Spinal cord (tissue), 10 donors: Measurements from ENCODE around the gene ZNF491. TPM values are rescaled to one million over a fixed set of nuclear protein-coding genes. Genes with fewer than 3 reads are reported as not detected.
A peak's percentile ranks its signal among the peaks of the same experiment; 100 is the strongest.

Experiments
- DNase-seq, 6 donors: peaks; one replicate each; pipeline versions ENCODE4 v3.0.0 to v3.0.0-alpha.2; 2013 to 2015; ENCODE audit warnings: low spot score in 6 of 6, low read depth in 4 of 6
- H3K27ac ChIP-seq: one replicate; pipeline ENCODE4 v1.5.1; 2013; ENCODE audit warnings: low read depth, low read length, control low read depth
- H3K27me3 ChIP-seq: one replicate; pipeline ENCODE4 v1.6.1; 2013; ENCODE audit warnings: low read length; ENCODE audit not compliant: control insufficient read depth, insufficient read depth
- H3K36me3 ChIP-seq: one replicate; pipeline ENCODE4 v1.6.1; 2013; ENCODE audit warnings: low read length; ENCODE audit not compliant: control insufficient read depth, insufficient read depth
- H3K4me1 ChIP-seq: one replicate; pipeline ENCODE4 v1.6.1; 2013; ENCODE audit warnings: low read length; ENCODE audit not compliant: control insufficient read depth, insufficient read depth
- H3K4me3 ChIP-seq: one replicate; pipeline ENCODE4 v1.5.1; 2013; ENCODE audit warnings: low read depth, low read length, control low read depth
- H3K9me3 ChIP-seq: one replicate; pipeline ENCODE4 v1.6.1; 2013; ENCODE audit warnings: low read length; ENCODE audit not compliant: control insufficient read depth, insufficient read depth
- WGBS: methylation state at CpG from one replicate; pipeline ENCODE4 v1.1.5; 2013; ENCODE audit warnings: missing lambda C conversion rate; ENCODE audit not compliant: insufficient coverage; 5-methylcytosine and 5-hydroxymethylcytosine counted together
- long read RNA-seq, 4 donors: transcript quantifications; one replicate each; lab custom pipeline, GENCODE V29; 2026
- polyA plus RNA-seq, 2 donors: library from polyadenylated mRNA; unstranded; fragments of 120-200 nt; gene quantifications; one replicate each; pipeline ENCODE4 v1.2.1, GENCODE V29; 2013; ENCODE audit not compliant: insufficient read length in 2 of 2
- total RNA-seq, 2 donors: library from RNA; depleted of rRNA in 1 of 2; stranded (reverse); fragments of 120-200 nt in 1 of 2; fragments of >200 nt in 1 of 2; gene quantifications; one replicate each; pipeline versions ENCODE4 v1.2.3 to v1.2.4, GENCODE V29; 2013 to 2014
- donor health status: healthy.

Gene ZNF491
- total RNA-seq (10 to 100 TPM in 1 of 2 donors, 1 to 10 TPM in 1; 8.7 to 13.9 TPM), polyA plus RNA-seq (1 to 10 TPM; 7.3 to 9.6 TPM)
- long read RNA-seq, donor 1, partial matches to known transcripts = 0 of 1 reads
- long read RNA-seq, donor 1, other reads (novel, unspliced or antisense) = 0 of 1 reads
- long read RNA-seq, donor 2 = 0 reads
- long read RNA-seq, donor 3 = 0 reads
- long read RNA-seq, donor 4, partial matches to known transcripts = 0 of 3 reads
- long read RNA-seq, donor 4, other reads (novel, unspliced or antisense) = 0 of 3 reads

DNA sequence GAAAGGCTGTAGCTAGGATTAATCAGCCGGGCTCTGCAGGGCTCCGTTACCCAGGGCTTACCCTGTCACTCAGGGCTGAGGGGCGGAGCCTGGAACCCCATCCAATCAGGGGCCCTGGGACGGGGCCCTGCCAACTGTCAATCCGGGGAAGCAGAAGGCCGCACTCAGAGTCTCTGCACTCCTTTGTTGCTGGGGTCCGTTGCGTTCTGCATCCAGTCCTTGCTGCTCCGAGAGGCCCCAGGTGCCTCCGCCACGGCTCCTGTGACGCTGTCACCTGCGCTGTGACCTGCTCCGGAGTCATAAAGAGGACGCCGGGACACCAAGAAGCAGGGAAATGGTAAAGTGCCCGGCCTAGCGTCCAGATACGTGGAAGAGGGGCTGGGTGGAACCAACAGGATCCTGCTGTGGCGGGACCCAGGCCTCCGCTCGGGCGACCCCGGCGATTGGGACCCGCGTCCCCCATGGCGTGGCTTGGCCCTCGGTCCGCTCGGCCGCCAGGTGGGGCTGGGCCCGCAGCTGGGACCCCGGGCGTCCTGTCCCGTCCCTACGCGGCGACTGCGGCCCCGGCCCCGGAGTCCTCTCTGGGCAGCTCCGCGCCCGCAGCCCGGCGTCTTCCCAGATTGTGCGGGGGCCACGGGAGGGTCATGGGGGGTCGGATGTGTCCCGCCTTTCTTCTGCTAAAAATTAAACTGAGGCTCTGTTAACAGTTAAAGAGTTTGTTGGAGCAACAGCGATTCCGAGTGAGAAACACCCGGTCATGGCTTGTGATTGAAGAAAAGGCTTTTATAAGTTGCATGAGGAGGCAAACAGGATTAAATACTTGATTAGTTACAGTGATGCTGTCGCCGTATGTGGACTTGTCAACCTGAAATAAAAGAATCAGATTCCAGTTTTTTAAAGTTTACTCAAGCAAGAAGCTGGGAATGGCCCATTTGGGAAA, at the start of gene ZNF491:
ZNF491 (plus strand) TSS at position 133 of the 940 bp plus-strand sequence. CDS start 7,431 bp downstream, outside the sequence.
- Histone ChIP-seq H3K36me3 (no peaks in the 10 kb centered on the region), H3K27ac (peak within 1 kb of the TSS; percentile 94), H3K9me3 (no peaks in the 10 kb centered on the region), H3K4me3 (peak within 1 kb of the TSS; percentile 80), H3K4me1 (peaks cover 18% of the 10 kb centered on the region), H3K27me3 (no peaks in the 10 kb centered on the region)
- DNase-seq = peak; percentile 81 to 97 (median 87)
- 0% methylated on average over 56 of the region's 56 CpGs for WGBS

DNA sequence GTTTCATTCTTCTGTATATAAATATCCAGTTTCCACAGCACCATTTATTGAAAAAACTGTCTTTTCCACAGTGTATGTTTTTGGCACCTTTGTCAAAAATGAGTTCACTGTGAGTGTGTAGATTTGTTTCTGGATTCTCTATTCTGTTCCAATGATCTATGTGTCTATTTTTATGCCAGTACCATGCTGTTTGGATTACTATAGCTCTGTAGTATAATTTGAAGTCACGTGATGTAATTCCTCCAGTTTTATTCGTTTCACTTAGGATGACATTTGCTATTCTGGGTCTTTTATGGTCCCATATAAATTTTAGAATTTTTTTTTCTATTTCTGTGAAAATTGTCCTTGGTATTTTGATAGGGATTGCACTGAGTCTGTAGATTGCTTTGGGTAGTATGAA, 48.6 kb upstream of the ZNF491 start:
- Histone ChIP-seq H3K4me3 (no peak overlapping the region), H3K36me3 (no peaks in the 10 kb centered on the region), H3K9me3 (peaks cover 4% of the 10 kb centered on the region), H3K4me1 (no peaks in the 10 kb centered on the region), H3K27me3 (no peaks in the 10 kb centered on the region), H3K27ac (no peak overlapping the region)
- 100% methylated on average over 1 of the region's 2 CpGs for WGBS
- no peak for DNase-seq

DNA sequence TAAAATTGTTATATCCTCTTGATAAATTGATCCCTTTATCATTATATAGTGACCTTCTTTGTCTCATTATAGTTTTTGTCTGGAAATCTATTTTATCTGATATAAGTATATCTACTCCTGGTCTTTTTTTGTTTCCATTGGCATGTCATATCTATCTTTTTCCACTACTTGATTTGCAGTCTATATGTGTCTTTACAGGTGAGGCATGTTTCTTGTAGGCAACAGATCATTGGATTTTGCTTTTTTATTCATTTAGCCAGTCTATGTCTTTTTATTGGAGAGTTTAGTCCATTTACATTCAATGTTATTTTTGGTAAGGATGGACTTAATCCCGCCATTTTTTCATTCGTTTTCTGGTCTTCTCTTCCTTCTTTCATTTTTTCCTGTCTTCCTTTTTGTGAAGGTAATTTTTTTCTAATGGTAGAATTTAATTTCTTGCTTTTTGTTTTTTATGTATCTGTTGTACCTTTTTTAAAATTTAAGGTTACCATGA, 46.0 kb upstream of the ZNF491 start:
- Histone ChIP-seq H3K27me3 (no peaks in the 10 kb centered on the region), H3K27ac (no peak overlapping the region), H3K4me3 (no peak overlapping the region), H3K9me3 (peaks cover 4% of the 10 kb centered on the region), H3K4me1 (no peaks in the 10 kb centered on the region), H3K36me3 (no peaks in the 10 kb centered on the region)
- DNase-seq = no peak
- no CpG with 5 or more reads among the region's 2 CpGs for WGBS

DNA sequence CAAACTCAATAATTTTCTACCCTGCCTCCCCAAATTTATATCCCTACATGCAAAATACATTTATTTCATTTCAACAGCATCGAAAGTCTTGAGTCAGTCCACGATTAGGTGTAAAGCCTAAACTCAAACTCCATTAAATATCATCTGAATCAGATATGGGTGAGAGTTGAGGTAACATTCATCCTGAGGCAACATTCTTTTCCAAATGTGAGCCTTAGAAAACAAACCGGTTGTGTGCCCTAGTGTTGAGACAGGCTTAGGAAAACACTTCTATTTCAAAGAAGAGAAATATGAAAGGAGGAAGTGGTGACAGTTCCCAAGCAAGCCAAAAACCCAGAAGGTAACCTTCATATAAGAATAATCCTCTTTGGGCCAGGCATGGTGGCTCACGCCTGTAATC, 43.7 kb upstream of the ZNF491 start:
- H3K27me3 ChIP-seq = no peaks in the 10 kb centered on the region
- 100% methylated on average over 1 of the region's 4 CpGs for WGBS
- no peaks in the 10 kb centered on the region for H3K9me3 ChIP-seq
- DNase-seq = no peak
- H3K4me1 ChIP-seq = no peaks in the 10 kb centered on the region
- H3K4me3 ChIP-seq = no peak overlapping the region
- no peaks in the 10 kb centered on the region for H3K36me3 ChIP-seq
- H3K27ac ChIP-seq = no peak overlapping the region

DNA sequence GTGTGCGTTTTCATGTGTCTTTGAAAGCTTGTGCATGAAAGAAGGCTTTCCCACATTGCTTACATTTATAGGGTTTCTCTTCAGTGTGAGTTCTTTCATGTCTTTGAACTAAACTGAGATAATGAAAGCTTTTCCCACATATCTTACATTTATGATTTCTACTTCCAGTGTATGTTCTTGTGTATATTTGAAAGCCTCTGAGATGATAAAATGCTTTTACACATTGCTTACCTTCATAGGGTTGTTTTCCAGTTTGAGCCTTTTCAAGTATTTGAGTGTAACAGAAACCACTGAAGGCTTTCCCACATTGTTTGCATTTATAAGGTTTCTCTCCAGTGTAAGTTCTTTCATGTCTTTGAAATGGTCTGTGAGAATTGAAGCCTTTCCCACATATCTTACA, 41.4 kb upstream of the ZNF491 start:
- Histone ChIP-seq H3K4me3 (no peak overlapping the region), H3K36me3 (no peaks in the 10 kb centered on the region), H3K27ac (no peak overlapping the region), H3K9me3 (no peaks in the 10 kb centered on the region), H3K4me1 (no peaks in the 10 kb centered on the region), H3K27me3 (no peaks in the 10 kb centered on the region)
- no CpG with 5 or more reads among the region's 1 CpG for WGBS
- DNase-seq = no peak

DNA sequence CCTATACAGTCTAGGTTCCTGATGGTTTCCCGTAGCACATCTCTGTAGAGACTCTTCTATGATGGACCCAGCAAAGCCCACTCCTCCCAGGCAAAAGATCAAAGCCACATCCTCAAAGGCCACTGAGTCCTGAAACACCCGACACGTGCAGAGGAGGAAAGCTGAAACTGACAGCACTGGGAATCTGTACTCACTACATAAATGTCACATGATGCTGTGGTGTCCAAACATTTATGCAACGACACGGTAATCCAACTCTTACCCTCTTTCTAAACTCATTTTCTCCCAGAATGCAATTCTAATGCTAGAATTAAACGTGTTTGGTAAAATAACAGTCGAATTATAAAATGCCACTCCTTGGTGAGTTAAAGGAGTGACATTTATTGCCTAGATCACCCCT, 38.5 kb upstream of the ZNF491 start:
- 73% methylated on average over 3 of the region's 7 CpGs for WGBS
- Histone ChIP-seq H3K9me3 (no peaks in the 10 kb centered on the region), H3K4me3 (no peak overlapping the region), H3K4me1 (no peaks in the 10 kb centered on the region), H3K27ac (no peak overlapping the region), H3K27me3 (no peaks in the 10 kb centered on the region), H3K36me3 (no peaks in the 10 kb centered on the region)
- DNase-seq = no peak

DNA sequence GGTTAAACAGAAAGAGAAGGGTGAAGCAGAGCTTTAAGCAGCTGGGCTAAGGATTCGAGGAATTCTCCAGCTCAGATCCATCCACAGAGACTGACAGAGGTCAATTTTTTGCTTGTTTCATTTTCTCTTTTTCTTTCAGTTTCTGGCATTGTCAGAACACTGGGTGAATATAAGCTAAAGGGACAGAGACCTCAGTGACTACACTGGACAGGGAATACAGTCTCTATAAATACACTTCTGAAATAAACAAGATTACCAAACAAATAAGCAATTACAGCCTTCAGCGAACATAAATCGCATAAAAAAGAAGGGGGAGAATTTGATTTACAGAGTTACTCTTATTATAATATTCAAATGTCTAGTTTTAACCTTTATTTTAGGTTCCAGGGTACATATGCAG, 35.2 kb upstream of the ZNF491 start:
- no peak for DNase-seq
- Histone ChIP-seq H3K4me1 (peaks cover 13% of the 10 kb centered on the region), H3K27ac (no peak overlapping the region), H3K36me3 (no peaks in the 10 kb centered on the region), H3K27me3 (no peaks in the 10 kb centered on the region), H3K4me3 (no peak overlapping the region), H3K9me3 (no peaks in the 10 kb centered on the region)
- WGBS = no CpG with 5 or more reads among the region's 3 CpGs

DNA sequence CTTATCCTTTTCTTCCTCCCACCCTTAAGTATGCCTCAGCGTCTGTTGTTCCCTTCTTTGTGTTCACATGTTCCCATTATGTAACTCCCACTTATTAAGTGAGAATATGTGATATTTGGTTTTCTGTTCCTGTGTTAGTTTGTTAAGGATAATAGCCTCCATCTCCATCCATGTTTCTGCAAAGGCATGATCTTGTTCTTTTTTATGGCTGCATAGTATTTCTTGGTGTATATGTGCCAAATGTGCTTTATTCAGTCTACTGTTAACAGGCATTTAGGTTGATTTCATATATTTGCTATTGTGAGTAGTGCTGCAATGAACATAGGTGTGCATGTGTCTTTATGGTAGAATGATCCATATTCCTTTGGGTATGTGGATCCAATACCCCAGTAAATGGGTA, 34.7 kb upstream of the ZNF491 start:
- peaks cover 17% of the 10 kb centered on the region for H3K4me1 ChIP-seq
- no CpG with 5 or more reads among the region's 1 CpG for WGBS
- no peaks in the 10 kb centered on the region for H3K27me3 ChIP-seq
- H3K27ac ChIP-seq = no peak overlapping the region
- no peak for DNase-seq
- no peaks in the 10 kb centered on the region for H3K9me3 ChIP-seq
- no peaks in the 10 kb centered on the region for H3K36me3 ChIP-seq
- H3K4me3 ChIP-seq = no peak overlapping the region

DNA sequence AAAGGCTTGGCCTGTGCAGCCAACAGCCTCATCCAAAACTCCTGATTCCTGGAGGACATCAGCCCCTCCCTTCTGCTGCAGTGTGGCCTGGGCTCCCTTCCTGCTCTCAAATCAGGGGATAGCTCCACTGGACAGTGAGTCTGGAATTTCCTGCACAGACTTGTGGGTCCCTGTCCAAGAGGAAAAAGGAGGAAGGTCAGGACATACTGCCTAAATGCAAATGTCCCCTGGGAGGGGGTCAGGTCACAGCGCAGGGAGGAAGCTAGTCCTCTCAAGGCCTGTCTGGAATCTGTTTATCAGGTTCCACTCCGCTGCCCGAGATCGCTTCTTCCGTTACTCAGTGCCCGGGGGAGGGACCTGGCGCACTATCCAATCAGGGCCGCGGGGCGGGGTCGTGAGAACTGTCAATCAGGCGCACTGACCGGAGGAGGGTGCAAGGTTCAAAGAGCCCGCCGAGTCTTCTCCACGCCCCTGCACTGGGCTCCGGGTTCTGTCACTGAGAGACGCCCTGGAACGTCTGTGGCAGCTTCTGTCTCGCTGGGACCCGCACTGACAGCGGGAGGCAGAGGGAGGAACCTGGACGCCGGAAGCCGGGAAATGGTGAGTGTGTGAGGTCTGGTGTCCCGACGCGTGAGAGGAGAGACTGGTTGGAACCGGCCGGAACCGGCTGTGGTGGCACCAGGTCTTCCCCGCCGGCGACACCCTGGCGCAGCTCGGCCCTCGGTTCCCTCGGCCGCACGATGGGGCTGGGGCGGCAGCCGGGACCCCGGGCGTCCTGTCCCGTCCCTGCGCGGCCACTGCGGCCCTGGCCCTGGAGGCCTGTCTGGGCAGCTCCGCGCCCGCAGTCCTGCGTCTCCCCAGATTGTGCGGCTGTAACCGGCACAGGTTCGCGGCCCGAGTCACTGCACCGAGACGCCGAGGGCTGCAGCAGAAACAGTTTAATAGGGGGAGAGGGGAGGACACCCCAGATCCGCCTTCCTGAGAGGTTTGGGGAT, 31.4 kb upstream of the ZNF491 start, which contains the start of gene ZNF441:
ZNF441 (plus strand) TSS at position 404 of the 995 bp plus-strand sequence; CDS start at position 598, 194 bp downstream.
- Histone ChIP-seq H3K9me3 (peaks cover 3% of the 10 kb centered on the region), H3K4me1 (peaks cover 17% of the 10 kb centered on the region), H3K4me3 (peak within 1 kb of the TSS; percentile 89), H3K27ac (peak within 1 kb of the TSS; percentile 96), H3K27me3 (no peaks in the 10 kb centered on the region), H3K36me3 (peaks cover 2% of the 10 kb centered on the region)
- peak; percentile 88 to 98 (median 94) for DNase-seq
- 0% methylated on average over 59 of the region's 61 CpGs for WGBS
